Measurements from ENCODE around the gene SACM1L.

The SACM1L gene, protein sequence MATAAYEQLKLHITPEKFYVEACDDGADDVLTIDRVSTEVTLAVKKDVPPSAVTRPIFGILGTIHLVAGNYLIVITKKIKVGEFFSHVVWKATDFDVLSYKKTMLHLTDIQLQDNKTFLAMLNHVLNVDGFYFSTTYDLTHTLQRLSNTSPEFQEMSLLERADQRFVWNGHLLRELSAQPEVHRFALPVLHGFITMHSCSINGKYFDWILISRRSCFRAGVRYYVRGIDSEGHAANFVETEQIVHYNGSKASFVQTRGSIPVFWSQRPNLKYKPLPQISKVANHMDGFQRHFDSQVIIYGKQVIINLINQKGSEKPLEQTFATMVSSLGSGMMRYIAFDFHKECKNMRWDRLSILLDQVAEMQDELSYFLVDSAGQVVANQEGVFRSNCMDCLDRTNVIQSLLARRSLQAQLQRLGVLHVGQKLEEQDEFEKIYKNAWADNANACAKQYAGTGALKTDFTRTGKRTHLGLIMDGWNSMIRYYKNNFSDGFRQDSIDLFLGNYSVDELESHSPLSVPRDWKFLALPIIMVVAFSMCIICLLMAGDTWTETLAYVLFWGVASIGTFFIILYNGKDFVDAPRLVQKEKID

DNA sequence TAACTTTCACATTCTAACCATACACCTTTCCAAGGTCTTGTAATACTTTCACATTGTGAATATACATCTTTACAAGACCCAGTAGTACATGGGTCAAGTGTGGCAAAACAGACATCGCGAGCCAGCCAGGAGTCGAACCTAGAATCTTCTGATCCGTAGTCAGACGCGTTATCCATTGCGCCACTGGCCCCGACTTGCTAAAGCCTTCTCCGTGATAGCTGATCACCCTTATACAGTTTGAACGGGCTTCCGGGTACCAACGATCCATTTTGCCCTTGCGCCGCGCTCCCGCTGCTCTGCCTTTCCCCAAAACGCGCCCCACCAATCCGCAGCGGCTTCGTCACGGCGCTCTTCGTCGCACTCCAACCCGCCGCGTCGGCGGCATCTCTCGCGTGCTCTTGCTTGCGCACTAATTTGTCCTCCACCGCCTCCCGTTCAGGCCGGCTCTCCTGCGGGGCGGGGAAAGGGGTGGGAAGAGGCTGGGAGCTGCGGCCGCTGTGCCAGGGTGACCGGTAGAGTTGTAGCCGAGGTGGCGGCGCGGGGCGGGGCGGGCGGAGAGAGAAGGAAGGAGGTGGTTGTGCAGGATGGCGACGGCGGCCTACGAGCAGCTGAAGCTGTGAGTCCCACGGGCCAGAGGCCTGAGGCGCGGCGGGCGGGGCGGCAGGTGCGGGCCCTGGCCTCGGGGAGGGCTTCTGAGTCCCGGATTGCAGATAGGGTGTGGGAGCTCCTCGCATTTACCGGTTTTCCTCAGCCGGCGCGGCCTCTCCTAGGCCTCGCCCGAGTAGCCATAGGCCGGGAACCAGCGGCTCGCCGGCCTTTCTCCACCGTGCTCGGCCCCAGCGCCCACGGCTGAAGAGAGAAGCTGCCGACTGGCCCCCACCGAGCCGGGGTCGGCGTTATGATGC, at the start of gene SACM1L:
Gene SACM1L (plus strand): TSS at position 515 of the 905 bp plus-strand sequence. CDS start 70 bp downstream, at position 585.
- in situ Hi-C loops (cut with MboI; ENCODE audit: low sequenced_read_pairs): no loop called here

DNA sequence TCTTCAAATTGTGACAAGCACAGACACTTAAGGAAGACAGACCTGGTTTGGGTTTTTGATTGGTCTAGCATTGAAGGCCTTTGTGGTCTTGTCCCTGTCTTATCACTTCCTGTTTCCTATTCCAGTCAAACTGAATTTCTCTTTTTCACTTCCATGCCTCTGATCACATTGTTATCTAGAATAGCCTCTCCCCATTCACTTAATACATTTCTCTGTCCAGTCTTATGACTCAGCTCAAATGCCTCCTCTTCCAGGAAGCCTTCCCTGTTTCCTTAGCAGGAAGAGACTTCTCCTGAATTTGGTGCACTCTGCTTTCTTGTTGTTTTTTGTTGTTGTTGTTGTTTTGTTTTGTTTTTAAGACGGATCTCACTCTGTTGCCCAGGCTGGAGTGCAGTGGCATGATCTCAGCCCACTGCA, 49.1 kb upstream of the SACM1L start:
- in situ Hi-C loops (cut with MboI; ENCODE audit: low sequenced_read_pairs): no loop called here

DNA sequence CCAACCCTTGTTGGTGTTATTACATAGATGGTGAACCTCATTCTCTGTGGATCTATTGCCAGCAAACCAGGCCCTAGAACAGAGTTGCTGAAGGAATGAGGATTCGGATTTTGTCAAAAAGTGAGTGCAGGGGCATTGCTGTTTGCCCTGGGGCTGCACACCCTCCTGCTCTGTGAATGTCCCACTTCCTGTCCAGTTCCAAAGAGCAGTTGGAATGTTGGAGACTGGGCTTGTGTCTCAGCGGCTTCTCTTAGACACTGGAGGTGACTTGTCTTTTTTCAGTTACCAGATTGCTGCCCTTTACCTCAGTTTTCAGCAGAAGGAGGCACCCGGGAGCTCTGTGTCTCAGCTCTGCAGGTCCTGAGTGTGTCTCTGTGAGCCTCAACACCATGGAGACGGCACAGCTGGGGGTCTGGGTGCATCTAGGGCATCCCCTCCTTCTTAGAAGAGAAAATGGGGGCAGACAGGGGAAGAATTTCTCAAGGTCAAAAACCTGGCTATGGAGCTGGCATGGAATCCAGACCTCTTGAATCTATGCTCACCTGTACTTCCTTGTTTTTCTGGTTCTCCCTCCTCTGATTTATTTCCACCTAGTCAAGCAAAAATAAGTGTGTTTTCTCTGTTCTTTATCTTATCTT, 48.4 kb upstream of the SACM1L start:
- in situ Hi-C loops (cut with MboI; ENCODE audit: low sequenced_read_pairs): no loop called here

DNA sequence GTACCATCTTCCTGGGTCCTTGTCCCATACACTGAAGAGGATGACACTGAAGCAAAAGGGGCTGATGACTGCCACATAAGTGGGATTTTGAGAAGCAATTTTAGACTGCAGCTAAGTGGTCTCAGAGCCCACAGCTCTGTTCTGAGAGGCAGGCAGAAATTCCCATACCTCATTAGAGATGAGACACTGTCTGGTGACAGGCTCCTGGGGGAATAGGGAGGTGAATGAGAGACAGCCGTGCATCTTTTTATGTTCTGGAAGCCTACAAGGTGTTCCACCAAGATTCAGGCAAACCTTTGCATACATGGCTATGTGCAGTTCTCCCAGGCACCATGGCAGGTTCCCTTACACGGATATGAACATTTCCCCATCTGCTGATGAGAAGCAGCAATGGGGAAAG, 47.4 kb upstream of the SACM1L start:
- in situ Hi-C loops (cut with MboI; ENCODE audit: low sequenced_read_pairs): no loop called here

DNA sequence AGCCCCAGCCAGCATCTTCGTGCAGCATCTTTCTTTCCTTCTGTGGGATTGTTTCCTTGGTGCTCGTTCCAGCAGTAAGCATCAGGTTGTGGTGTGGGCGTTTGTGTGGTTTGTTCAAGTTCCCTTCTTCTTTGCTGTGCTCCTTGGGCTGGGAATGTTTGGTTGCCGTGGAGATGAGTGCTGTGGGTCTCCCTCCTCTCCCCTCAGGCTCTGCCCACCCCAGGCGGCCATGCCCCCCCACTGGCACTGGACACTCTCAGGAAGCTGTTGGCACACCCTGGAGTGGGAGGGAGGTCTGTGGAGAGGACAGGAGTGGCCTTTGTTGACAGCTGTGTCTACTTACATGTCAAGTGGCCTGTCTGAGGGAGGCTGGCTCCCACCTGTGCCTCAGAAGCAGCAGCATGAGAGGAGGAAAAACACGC, 46.5 kb upstream of the SACM1L start:
- in situ Hi-C loops (cut with MboI; ENCODE audit: low sequenced_read_pairs): no loop called here

DNA sequence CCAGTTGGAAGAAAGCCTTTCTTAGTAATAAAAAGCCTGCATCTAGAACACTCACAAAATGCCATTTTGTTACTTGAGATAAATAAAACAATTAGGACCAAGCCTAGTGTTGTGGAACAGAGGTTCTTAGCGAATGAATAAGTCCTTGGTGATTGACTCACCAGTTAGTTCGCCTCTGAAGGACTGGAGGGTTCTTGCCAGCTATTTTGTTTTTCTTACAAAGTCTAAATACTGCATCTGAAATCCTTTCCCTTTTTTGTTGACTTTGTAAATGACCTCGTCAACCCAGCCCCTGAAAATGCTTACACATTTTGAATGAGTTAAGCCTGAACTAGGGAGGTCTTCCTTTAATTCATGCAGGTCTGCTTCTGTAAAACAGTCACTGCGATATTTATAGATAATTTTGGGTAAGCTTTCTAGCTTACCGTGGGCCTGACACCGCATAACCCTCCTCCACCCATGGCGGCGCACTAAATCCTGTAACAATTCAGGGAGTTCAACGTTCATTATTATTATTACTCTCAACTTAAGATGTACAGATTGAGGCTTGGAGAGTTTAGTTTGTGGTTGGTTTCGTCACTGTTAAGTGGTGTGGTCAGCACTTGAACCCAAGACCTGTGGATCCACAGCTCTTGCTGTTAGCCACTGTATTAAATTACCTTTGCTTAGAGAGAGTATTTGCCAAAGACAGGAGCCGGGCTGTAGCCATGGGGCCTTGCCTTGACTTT, 45.0 kb upstream of the SACM1L start:
- in situ Hi-C loops (cut with MboI; ENCODE audit: low sequenced_read_pairs): no loop called here

DNA sequence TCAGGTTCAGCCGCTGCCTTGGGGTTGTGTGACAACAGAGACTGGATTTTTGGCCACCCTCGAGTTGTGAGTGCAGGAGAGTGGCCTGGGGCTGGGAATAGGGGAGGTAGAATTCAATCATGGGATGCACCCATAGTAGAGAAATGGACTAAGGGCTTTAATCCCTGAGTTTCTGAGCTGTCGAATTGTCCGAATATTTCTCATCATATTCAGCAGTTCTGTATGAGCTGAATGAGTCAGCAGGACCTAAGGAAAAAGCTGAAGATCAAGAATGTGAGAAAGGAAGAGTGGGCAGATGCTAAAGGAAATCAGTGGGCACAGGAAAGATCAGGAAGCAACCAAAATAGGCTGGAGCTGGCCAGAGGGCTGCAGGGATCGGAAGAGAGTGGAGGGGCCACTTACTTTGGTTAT, 44.4 kb upstream of the SACM1L start:
- in situ Hi-C loops (cut with MboI; ENCODE audit: low sequenced_read_pairs): no loop called here

DNA sequence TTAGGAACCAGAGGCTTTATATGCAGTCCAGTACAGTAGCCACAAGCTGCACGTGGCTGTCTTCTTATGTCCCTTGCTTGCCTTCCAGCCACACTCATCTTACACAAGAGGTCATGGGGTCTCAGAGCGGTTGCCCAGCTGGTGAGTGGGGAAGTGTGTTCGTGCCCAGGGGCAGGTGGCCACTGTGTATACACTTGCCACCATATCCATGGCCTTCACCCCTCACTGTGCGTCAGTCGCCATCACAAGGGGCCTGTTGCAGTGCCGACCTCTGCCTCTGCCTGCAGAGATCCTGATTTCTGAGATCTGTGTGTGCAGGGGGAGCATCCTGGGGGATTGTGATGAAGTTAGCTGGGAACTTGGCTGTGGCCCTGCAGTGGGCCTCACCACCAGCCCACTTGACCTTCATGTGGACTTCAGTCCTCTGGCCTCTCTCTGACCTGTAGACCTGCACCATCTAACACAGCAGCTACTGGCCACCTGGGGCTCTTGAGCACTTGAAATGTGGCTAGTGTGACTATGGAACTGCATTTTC, 43.1 kb upstream of the SACM1L start:
- in situ Hi-C loops (cut with MboI; ENCODE audit: low sequenced_read_pairs): no loop called here

DNA sequence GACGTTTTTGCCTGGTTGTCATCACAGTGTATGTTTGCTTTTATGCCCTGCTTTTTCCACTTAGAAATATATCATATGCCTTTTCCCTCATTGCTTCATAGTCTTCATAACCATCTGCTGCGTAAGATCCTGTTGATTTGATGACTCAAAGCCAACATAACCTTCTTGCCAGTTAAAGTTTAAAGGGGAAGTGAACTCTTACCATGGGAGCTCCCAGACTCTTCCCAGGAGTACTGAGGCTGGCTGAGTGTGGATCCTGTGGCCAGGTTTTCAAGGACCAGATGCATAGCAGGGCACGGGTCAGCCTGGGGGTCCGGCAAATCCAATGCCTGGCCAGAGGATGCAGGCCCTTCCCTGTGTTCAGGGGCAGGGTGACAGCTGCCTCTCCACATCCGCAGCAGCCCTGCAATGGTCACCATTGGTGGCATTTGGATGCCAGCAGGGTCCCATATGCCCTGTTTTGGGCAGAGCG, 42.0 kb upstream of the SACM1L start:
- in situ Hi-C loops (cut with MboI; ENCODE audit: low sequenced_read_pairs): no loop called here

DNA sequence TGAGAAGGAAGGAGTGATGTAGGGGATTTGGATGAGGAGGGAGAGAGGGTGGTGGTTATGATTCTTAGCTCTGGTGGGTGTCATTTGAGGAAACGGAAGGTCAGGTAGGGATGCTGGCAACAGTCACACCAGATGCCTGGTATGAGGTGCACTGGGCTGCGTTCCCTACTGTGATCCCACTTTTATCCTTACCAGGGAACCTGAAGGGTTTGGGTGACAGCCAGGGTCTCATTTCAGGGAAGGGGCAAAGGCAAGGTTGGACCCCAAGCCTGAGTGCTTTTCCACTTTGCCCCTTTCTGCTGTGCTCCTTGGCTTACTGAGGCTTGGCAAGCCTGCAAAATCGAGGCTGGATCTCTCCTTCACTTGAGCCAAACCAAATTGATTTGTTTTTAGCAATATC, 36.0 kb upstream of the SACM1L start:
- in situ Hi-C loops (cut with MboI; ENCODE audit: low sequenced_read_pairs): loop anchor here (25.0 kb wide), 2 partner anchors 441 to 616 kb away; partner anchors contain the start of gene CLEC3B

DNA sequence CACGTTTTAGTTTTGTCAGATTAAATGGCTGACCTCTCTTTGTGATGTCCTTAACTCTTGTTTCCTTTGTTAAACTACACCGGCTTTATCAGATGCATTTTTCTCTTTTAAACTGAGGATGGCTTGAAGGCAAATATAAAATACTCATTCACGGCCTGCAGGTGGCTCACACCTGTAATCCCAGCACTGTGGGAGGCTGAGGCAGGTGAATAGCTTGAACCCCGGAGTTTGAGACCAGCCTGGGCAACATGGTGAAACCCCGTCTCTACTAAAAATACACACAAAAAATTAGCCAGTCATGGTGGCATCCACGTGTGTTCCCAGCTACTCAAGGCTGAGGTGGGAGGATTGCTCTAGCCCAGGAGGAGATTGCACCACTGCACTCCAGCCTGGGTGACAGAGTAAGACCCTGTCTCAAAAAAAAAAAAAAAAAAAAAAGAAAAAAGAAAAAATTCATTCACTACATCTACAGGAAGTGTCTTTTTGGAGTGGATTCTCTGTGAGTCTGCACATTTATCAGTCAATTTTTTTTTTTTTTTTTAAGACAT, 34.7 kb upstream of the SACM1L start:
- in situ Hi-C loops (cut with MboI; ENCODE audit: low sequenced_read_pairs): loop anchor here (25.0 kb wide), 2 partner anchors 442 to 617 kb away; partner anchors contain the start of gene CLEC3B

DNA sequence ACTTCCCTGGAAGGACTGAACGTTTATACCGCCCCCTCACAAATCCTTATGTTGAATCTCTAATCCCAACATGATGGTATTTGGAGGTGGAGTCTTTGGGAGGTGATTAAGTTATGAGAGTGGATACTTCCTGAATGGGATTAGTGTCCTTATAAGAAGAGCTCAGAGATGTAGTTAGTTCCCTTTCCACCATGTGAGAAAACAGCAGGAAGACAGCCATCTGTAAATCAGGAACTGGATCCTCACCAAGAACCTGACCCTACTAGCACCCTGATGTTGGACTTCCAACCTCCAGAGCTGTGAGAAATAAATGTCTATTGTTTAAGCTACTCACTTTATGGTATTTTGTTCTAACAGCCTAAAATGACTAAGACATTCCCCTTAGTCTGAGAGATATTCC, 33.3 kb upstream of the SACM1L start:
- in situ Hi-C loops (cut with MboI; ENCODE audit: low sequenced_read_pairs): loop anchor here (25.0 kb wide), 2 partner anchors 444 to 619 kb away; partner anchors contain the start of gene CLEC3B

DNA sequence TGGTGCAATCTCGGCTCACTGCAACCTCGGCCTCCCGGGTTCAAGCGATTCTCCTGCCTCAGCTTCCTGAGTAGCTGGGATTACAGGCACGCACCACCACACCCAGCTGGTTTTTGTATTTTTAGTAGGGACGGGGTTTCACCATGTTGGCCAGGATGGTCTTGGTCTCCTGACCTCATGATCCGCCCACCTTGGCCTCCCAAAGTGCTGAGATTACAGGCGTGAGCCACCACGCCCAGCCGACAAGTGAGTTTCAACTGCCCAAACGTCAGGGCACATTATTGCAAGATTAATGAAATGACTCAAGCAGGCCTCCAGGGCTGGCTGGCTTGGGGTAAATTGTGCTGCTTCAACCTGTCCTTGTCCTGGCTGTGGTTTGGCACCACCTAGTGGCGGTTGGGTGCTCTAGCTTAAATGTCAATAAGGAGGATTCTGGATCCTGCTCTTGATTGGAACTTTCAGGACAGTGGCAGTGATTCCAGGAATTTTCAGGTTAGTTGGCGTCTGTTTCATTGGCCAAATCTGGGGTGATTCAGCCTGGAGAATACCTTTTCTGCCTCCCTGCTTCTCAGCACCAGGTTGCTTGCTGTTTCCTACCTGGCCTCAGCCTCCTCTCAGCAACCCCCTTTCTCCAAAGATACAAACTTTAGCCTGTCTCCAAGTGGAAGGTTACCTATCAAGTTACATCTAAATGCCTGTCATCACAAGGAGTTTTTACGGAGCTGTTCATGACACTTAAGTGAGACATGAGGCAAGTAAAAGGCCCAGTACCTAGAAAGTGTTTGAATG, 32.4 kb upstream of the SACM1L start:
- in situ Hi-C loops (cut with MboI; ENCODE audit: low sequenced_read_pairs): loop anchor here (25.0 kb wide), 2 partner anchors 444 to 619 kb away; partner anchors contain the start of gene CLEC3B

DNA sequence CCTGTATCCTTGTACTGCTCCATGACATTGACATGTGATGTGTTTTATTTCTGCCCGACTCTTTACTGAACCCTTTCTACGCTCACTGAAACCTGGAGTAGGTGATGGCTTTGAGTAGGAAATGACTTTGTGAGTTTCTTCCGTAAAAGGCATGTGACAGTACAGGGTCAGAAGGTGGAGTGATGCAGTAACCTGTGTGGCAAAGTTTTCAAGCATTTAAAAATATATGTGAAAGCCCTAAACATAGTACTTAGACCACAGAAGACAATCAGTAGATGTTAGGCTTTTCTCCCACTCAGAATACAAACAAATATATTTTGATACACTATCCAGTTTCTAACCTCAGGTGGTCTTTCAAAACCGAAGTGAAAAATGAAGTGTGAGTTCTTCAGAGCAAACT, 31.3 kb upstream of the SACM1L start:
- in situ Hi-C loops (cut with MboI; ENCODE audit: low sequenced_read_pairs): loop anchor here (25.0 kb wide), 2 partner anchors 446 to 621 kb away; partner anchors contain the start of gene CLEC3B

DNA sequence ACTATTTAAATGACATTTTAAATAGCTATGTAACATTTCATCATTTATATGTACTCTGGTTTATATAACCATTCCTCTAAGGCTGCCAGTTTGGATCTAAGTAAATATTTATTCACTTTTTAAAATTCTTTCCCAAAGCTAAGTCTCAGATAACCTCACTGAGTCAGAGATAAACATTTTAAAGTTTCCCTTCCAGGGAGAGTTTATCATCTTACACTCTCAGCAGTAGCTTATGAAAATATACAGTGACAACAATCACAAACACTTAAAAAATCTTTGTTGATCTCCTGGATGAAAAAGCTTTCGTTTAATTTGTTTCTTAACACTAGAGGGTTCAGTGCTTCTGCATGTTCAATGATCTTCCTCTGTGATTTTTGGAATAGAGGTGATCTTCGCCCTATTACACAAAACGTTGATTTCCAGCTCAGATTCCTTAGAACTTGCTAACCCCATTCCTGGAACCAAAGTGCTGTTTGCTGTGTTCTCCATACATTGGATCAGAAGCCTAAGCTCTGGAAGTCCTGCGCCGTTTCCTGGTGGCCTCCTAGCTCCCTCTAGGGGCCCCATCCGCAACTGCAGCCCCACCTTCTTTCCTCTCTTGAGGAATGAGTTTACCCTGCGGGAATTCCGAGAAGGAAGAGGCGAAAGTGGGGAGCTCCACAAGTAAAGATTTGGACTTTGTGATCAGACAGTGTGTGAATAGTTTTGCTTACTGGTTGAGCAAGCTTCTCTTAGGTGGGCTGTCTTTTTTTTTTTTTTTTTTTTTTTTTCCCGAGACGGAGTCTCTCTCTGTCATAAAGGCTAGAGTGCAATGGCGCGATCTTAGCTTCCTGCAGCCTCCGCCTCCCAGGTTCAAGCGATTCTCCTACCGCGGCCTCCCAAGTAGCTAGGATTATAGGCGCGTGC, 29.3 kb upstream of the SACM1L start:
- in situ Hi-C loops (cut with MboI; ENCODE audit: low sequenced_read_pairs): loop anchor here (10.0 to 25.0 kb wide), 3 partner anchors 145 to 623 kb away; partner anchors contain the start of gene CLEC3B

DNA sequence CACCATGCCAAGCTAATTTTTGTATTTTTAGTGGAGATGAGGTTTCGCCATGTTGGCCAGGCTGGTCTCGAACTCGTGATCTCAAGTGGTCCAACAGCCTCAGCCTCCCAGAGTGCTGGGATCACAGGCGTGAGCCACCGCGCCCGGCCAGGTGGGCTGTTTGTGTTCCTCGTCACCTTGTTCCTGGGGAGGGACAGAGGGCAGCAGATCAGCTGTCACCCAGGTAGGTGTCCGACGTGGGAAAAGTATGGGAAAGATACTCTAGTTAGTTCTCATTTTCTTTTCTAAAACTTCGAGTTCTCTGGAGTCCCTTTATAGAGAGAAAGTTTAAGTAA, 28.7 kb upstream of the SACM1L start:
- in situ Hi-C loops (cut with MboI; ENCODE audit: low sequenced_read_pairs): loop anchor here (10.0 to 25.0 kb wide), 3 partner anchors 146 to 623 kb away; partner anchors contain the start of gene CLEC3B

DNA sequence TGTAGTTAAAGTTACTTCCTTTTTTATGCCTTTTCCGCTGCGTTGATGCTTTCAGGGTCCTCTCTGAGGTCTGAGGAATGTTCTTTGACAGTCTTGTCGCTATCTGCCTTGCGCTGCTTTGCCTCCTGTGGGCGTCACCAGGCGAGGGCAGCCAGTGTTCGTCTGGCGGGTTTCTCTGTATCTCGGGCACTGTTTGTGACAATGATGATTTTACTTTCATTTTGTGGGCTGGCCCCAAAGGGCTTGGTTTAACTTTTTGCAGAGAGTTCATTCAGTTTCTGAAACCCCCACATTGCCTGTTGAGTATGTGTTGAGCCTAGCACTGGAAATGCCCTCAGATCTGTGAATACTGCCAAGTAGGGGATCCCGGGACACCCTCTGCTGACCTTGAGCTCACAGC, 24.6 kb upstream of the SACM1L start:
- in situ Hi-C loops (cut with MboI; ENCODE audit: low sequenced_read_pairs): loop anchor here (10.0 to 25.0 kb wide), 3 partner anchors 150 to 627 kb away; partner anchors contain the start of gene CLEC3B
